CD4-positive, alpha-beta T cell treated with Interleukin-17A for 1 hour (primary cell): ENCODE measurements around the gene CMSS1.

Source experiments
- DNase-seq: peaks from one replicate; pipeline ENCODE4 v3.0.0-alpha.2; 2020

CMSS1 gene

DNA sequence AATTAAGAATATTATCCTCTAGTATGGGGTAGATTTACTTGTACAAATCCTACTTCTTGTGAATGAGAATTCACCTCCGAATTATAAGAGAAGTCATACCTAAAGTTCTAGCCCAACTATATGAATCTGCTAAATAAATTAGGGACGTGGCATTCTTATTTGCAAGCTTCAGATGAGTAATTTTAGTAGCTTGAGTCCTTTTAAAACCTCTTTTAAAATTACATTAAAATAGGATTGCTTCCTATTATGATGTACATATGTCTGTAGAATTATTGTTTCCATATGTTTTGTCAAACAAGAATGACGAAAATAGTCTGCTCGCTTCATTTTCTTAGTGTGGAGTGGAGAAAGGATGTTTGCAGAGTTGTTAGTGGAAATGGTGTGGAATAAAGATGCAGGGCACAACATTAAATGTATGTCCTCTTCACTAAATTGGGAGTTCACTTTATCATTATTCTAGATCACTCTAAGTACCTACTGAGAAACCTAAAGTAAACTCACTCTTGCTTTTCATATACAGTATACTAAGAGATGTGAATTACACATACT lies 59.4 kb downstream of the CMSS1 start:
- no peak for DNase-seq

DNA sequence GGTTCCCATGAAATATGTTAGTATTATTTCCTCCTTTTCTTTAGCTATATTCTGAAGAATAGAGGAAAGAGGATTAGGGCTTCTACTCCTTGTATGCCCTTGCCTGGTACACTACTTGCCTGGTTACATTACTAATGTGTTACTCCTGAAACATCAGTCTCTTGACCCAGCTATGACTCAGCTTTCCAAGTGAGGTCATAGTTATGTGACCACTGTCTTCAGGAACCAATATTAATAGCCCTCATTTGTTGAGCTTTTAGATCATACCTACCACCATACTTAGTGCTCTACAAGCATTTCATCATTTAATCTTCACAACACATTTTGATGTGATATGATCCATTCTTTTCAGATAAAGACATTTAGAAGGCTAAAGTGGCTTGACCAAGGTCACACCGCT lies 60.3 kb downstream of the CMSS1 start:
- no peak for DNase-seq

DNA sequence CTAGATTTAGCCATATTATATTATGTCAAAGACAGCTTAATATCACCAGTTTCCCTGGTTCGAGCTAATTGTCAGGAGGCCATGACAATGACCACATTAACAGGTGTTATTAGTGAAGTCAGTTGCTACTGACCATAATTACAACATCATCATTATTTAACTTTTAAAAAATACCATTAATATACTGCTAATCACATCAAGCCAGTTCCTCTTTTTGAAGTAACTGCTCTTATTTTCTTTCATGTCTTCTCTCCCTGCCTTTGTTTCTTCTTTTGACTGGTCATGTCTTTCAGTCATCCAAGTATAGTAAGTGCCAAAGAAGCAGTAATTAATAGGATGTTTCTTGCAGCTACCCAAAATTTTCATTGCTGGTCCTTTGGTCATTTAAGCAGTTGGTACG lies 61.6 kb downstream of the CMSS1 start:
- no peak for DNase-seq

DNA sequence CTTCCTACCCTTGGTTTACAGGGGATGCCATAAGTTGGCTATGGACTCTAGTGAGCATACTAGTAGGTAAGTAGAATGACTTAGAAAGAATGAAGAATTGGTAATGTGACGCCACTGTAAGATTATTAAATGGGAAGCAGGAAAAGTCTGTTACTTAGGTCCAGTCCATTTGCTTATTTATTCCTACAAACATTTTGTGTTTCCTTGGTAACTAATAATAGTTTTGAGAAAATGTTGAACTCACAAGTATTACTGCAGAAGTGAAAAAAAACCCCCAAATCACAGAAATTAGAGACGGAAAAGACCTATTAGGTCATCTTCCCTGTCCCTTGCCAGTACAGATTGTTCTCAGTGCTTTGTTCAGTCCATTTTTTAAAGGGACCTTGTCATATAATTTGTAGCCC lies 63.5 kb downstream of the CMSS1 start:
- no peak for DNase-seq

DNA sequence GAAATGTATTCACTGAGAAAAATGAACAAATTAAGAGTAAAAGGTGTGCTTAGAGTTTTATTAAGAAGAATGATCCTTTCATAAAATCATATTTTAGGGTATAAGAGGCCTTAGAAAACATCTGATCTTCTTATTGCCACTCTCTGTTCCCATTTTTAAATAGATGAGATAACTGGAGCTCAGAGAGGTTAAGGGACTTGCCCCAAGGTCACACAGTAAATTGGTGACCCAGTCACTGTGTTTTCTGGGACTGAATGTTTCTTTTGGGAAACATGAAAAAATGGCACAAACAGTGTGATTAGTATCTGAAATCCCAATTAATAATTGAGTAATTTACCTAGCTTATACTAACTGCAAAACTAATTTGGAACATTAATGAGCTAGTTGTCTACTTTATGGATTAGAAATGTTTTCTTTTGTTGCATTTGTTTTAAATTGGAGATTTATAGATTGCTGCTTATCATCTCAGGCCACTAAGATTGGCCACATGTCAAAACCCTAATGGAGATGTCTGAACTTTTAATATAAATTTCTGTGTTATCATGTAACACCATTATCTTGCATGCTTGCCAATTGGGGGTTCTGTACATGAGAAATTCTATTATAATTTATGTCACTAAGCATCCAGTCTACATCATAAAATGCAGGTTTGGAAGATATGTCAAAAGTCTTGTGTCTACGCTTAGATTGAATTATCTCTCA lies 64.9 kb downstream of the CMSS1 start:
- DNase-seq: no peak

DNA sequence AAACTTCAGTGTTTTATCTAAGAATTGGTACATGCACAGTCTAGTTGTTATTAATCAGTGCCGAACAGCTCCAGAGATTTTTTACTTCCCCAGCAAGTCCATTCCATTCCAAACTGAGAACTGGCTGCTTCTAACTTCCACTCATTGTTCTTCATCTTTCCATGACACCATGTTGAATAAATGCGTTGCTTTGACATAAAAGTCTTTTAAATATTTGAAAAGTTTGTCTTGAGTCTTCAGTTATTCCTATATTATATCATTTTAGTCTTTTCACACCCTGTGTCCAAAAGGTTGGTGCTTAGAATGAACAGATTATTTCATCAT lies 65.4 kb downstream of the CMSS1 start:
- no peak for DNase-seq

DNA sequence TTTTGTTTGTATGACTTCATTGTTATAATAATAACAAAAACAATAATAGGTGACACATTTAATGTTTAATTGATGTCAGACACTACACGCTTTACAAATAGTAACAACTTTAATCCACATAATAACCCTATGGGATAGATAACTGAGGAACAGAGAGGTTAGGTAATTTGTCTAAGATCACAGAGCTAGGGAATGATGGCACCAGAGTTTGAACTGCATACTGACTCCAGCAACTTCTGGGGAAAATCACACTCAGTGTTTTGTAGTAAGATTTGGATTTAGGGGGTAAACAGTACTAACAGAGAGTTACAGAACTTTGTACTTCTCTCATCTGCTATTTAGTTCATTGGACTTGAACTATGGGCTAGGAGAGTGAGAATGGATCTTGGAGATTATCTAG lies 66.0 kb downstream of the CMSS1 start:
- DNase-seq: no peak

DNA sequence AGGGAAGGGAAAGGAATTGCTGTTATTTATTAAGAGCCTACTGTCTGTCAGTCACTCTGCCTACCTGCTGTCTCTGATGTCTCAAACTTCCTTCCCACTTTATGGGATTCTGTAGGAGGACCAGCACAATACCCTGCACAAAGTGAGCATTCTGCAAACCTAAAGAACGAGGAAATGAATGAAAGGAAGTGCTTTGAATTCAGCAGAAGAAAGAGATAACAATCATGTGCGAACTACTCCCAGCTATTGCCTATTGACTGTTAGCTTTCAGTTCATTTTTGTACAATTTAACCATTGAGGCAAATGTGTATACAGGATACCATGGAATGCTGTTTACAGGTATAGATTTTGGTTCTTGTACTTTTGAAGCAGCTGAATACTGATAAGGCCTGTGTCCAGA lies 66.8 kb downstream of the CMSS1 start:
- no peak for DNase-seq

DNA sequence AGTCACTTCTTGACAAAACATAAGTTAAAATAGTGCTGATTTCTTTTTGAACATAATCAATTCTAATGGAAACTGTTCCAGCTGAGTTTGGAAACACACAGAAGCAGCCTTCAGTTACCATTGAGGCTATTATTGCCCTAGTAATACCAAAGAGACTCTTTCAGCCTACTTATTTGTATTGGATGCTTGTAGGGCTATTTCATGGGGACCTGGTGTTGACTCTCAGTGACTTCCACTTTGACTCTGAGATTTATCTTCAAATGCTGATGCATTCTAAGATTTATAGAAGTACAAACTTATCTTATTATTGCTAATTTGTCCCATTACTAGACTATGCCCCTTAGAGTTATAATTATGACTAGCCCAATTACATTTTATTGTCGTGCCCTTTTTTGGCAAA lies 67.4 kb downstream of the CMSS1 start:
- no peak for DNase-seq

DNA sequence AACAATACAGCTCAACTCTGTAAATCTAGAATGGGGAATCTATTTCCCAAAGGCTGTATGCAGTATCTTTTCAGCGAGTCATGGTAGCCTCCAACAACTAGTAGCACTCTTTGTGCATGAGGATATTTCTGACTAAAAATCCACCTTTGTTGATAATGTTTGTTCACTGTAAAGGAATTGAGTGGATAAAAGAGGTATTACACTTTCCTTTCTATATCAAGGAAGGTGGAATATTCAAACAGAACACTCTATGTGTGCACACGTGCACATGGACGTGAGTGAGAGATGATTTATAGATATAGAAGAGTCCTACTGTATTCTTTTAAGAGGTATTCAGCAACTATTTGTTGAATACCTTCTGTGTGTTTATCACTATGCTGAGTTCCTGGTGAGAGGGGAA lies 68.2 kb downstream of the CMSS1 start:
- no peak for DNase-seq

DNA sequence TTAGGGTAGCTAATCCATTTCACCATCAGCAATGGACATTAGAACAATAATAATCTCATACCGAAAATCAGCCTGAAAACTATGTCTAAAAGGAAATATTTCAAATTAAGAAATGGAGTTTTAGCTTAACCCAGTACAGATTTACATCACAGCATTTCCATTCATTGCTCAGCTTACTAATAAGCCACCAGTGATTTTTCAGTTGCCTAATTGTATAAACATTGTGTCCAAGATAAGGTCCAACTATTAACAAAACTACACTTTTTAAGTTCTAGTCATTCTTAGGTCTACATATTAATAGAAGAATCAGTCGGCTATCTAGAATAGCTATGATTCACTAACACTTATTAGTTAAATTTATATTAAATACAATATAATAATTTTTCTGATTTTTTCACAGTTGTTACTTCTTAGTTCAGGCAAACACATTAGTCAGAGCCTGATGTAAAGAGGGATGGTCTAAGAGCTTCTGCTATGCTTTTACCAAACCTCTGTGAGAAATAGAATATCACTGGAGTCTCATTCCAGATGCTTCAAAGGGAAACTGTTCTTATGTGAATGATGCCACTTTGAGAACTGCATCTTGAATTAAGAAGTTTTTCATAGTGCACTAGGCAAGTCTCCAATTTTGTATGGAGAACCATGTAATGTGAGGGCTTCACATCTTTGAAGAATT lies 74.1 kb downstream of the CMSS1 start:
- DNase-seq: no peak

DNA sequence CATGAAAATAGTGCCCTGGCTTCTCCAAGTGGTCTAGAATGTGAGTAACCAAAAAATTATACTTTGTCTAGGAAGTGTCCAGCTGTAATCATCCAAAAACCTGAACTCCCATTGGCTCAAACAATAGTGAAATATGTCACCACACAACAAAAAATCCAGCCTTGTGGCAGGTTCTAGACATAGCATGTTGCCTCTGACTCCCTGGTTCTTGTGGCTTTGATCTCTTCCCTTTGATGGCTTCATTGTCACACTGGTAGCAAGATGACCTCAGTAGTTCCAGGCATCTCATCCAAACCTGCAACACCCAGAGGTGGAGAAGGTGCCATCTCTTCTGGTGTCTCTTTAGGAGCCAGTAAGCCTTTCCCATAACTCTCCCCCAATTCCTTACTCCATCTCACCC lies 74.7 kb downstream of the CMSS1 start:
- DNase-seq: no peak

DNA sequence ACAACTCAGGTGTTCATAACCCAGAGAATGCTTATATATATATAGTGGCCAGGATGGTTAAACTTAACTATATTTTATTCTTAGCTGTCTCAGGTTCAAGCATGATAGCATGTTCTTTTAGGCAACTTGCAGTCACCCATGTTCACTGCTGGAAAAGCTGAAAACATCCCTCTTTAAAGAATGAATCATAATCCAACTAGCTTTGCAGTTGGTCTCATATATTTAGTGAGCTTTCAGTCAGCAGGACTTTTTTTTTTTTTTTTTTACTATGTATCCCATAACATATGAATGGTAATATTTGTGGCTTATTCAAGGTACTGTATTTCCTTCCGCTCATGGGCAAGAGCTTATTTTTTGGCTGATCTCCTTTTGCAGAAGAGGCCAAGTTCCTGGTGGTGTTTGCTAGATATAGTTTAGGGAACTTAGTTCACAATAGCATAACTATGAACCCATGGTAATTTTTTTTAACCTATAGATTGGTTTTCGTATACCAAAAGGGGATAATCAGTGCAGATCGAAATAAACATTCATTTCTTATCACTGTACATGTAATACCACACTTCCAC lies 77.6 kb downstream of the CMSS1 start:
- DNase-seq: no peak

DNA sequence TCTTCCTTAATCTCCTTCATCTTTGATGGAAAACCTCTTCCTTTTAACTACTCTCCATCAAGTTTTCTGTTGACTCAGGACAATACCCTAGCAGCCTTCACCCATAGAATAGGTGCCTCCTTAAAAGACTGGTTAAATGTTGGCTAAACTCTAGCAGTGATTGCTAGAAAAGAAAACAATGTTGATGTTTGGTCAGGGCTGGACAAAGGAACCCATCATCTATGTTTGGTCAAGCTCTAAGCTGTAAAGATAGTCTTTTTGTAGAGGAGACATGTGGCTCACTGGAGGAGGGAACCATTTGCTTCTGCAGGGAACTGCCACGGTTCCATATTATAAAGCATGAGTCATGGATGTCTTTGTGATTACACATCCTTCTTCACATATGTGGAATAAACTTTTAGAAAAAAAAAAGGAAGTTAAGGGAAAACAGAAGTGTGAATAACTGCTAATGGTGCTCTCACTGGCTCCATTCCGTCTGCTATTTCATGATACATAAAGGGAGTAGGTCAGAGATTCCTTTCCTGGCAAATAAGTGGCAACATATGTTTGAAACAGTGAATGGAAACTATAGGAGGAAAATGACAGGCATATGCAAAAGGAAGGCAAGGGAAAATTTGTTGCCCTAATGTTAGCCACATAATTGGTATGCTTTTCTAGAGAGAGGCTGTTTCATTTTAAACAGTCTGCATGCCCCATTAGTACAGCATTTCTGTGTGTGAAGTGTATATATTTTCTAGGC lies 78.2 kb downstream of the CMSS1 start:
- DNase-seq: no peak

DNA sequence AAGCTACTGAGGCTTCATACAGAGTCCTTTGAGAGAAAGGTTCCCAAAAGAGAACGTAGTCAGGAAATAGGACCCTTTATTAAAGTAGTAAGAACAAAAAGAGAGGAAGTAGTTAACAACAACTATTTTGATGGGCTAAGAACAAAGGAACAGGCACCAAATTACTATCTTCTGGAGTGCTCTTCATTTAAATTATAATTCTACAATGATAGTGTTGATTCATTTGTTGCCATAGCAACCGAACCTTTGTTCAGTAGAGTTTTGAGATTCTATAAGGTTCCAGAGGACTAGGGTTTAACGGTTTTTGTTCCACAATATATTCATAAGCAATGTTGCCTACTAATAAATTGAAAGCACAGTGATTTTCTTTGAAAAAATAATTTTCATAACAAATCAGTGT lies 78.8 kb downstream of the CMSS1 start:
- DNase-seq: no peak

DNA sequence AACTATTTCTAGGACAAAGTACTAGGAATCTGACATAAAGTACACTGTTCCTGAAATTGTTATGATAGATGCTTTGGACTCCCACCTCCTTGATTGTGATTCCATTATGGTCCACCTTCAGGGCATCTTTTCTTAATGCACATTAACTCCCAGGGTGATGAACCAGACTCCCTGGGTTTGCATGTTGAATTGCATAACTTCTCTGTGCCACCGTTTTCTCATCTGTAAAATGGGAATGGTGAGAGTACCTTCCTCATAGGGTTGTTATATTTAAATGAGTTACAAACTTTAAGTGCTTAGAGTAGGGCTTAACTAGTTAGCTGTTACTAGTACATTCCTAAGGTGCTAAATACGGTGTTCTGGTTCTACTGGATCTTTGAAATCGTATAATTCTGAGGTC lies 81.9 kb downstream of the CMSS1 start:
- no peak for DNase-seq

DNA sequence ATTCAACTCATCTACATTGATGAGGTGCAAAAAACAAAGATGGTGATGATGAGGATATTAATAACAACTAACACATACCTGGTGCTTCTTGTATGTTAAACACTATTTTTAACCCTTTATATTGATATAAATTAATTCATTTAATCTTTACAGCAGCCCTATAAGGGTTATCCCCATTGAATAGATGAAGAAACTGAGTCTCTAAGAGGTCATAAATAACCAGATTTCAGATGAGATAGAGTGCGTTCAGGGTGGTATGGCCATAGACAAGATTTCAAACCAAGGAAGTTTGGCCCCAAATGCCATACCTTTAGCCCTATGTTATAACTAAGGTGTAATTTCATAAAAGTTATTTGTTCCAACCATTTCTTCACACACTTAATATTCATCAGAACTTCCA lies 82.6 kb downstream of the CMSS1 start:
- no peak for DNase-seq

DNA sequence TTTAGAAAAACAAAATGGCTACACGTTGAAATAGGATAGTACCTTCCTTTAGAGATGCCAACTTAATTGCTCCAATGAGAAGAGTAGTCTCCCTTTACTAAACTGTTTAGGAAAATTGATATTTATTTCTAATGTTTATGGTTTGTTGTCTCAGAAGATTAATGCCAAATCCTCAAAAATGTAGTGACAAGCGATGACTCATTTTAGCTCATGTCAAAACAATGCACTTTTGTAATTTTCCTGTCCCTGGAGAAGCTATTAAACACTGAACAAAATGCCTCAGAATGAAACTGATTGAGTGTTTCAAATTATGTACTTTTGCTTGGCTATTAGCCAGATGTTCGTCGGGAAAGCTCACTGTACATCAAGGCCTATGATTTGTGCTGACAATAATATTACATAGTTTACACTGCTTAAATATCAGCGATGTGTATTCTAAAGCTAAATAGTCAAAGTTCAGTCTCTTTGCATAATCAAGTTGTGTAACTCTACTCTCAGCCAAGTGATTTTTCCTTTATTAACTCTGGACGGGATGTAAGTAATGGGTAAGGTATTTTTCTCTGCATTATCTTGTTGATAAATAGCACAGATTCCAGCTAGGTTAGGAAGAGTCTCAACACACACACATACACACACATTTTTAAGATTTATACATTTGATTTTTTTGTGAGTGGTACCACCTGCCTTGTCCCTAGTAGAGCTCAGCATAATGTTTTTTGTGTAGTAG lies 83.7 kb downstream of the CMSS1 start:
- no peak for DNase-seq

DNA sequence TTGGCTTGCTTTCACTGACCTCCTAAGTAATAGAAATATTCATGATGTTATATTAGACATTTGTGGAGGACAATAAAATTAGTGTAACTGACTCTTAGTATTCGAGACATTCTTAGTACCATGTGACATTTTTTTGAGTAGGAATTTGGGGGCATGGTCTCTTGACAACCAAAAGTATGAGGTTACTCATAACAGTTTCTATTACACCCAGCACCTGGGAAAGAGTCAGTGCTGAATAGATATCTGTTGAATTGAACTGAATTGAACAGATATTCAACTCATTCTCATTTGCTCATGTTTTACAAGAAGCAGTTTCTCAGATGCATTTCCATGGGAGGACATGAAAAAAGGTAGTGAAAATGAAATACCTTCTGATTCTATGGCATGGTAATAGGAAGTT lies 84.4 kb downstream of the CMSS1 start:
- DNase-seq: no peak

DNA sequence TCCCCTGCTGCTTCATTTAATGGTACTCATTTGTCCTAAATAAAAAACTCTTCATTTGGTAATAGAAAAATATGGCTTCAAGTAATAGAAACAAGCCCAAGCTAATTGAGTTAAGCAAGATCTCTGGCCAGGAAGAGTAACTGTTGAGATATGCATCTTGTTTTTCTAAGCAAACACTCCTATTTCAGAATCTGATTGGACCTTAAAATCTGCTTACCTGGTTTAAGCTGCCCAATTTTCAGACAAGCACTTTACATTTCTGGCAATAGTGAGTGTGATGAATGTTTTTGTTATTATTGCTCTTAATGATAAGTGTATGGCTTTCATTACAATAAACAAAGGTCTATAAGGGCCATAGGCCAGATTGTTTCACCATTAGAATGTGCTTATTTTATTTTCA lies 86.2 kb downstream of the CMSS1 start:
- no peak for DNase-seq

DNA sequence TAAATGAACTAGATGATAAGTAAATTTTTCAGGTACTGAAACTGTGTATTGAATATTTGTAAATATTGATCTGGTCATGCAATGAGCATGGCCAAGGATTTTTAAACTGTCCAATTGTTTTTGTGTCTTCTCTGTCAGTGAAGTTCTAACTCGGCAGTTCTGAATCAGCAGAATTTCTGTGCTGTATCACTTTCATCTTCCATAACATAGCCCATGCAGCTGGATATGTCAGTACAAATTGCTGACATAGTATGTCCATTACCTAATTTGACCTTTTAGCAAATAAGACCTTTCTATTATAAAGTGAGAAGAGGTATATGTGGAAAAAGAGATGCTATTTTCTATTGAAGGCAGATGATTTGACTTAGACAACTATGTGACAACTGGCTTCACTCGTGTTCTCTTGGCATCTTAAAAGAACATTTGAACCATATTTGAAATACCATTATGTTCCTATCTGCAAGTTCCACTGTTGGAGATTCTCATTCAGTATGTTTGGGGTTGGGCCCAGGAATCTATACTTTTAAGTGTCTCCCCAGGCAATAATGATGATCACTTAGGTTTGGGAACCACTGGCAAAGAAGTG lies 90.4 kb downstream of the CMSS1 start:
- DNase-seq: no peak

DNA sequence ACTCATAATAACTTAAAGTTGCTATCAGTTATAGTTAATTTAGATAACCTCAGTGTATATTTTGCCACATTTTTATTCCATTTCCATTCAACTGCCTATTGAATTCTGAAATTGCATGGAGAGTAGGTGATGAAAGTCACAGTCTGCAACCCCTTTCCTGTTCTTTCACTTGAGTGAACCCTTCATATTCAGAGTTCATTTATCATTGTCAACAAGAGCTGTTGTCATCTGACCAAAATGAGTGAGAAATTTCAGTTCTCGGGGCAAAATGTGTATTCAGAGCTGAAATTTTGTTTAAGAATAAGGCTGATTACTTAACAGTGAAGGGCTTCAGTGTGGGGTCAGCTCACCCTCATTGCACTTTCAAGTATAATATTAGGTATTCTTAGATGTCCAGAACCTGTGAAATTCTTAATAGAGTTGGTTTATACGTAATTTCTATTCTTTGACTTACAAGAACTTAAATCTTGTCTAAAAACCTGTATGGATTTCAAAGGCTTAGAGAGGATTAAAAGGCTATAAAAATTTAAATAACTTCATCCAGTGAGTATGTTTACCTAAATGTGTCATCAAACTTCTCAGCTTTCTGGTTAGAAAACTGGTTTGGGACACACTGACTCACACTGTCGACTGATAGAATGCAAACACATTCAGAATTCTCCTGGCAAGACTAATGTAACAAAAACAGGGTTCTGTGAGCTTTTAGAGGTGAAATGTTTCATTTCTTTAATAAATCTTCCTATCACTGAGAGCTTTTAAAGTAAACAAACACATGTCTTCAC lies 92.2 kb downstream of the CMSS1 start:
- DNase-seq: no peak
